HL-60 (cell line): ENCODE measurements around the gene XXYLT1.
A peak's percentile ranks its signal among the peaks of the same experiment; 100 is the strongest.

ENCODE experiments used
- POLR2AphosphoS5 ChIP-seq: IDR thresholded peaks from 2 replicates; pipeline ENCODE4 v1.6.1; 2012; ENCODE audit warnings: low read depth
- TF ChIP-seq, protein P1 (sequence below): IDR thresholded peaks from one replicate; pipeline ENCODE4 v1.5.1; 2011; ENCODE audit warnings: low read length, control low read depth, inconsistent platforms; ENCODE audit not compliant: insufficient read depth

- TF ChIP-seq POLR2AphosphoS5: peak; percentile 72; the same call in 1 of the 2 replicates
- TF ChIP-seq, protein P1, sequence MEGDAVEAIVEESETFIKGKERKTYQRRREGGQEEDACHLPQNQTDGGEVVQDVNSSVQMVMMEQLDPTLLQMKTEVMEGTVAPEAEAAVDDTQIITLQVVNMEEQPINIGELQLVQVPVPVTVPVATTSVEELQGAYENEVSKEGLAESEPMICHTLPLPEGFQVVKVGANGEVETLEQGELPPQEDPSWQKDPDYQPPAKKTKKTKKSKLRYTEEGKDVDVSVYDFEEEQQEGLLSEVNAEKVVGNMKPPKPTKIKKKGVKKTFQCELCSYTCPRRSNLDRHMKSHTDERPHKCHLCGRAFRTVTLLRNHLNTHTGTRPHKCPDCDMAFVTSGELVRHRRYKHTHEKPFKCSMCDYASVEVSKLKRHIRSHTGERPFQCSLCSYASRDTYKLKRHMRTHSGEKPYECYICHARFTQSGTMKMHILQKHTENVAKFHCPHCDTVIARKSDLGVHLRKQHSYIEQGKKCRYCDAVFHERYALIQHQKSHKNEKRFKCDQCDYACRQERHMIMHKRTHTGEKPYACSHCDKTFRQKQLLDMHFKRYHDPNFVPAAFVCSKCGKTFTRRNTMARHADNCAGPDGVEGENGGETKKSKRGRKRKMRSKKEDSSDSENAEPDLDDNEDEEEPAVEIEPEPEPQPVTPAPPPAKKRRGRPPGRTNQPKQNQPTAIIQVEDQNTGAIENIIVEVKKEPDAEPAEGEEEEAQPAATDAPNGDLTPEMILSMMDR: peak; percentile 14
Observed at GRCh38 chr3:195259475-195260279, 11.3 kb downstream of the XXYLT1 start.
